ENCODE data around the gene RPS6KA5.

RPS6KA5 gene

GRCh38 chr14:90999299-90999698 lies 61.1 kb downstream of the RPS6KA5 start:
- in situ Hi-C loops (cut with MboI; ENCODE audit: low pct_unique_long_range_greater_than_20kb, low sequenced_read_pairs, unreplicated experiment): no loop called here
- no peak for DNase-seq (ENCODE audit: low spot score)
- TF ChIP-seq, protein P1, sequence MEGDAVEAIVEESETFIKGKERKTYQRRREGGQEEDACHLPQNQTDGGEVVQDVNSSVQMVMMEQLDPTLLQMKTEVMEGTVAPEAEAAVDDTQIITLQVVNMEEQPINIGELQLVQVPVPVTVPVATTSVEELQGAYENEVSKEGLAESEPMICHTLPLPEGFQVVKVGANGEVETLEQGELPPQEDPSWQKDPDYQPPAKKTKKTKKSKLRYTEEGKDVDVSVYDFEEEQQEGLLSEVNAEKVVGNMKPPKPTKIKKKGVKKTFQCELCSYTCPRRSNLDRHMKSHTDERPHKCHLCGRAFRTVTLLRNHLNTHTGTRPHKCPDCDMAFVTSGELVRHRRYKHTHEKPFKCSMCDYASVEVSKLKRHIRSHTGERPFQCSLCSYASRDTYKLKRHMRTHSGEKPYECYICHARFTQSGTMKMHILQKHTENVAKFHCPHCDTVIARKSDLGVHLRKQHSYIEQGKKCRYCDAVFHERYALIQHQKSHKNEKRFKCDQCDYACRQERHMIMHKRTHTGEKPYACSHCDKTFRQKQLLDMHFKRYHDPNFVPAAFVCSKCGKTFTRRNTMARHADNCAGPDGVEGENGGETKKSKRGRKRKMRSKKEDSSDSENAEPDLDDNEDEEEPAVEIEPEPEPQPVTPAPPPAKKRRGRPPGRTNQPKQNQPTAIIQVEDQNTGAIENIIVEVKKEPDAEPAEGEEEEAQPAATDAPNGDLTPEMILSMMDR (IDR thresholded peaks at IDR 0.05; ENCODE audit: extremely low read depth, insufficient read depth, missing control alignments): no peak

DNA sequence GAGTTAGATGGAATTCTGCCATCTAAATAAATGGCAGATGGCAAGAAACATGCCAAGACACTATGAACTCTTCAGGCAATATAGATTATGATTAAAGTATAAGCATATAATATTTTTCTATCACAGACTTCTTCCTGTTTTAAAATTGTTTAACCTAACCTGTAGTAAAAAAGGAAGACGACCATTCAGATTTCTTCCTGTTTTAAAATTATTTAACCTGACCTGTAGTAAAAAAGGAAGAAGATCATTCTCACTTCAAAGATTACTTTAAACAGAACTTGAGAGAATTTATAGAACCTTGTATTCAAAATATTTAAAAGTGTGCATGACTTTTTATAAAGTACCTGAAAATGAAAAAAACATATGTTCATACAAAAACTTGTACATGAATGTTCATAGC lies 63.5 kb downstream of the RPS6KA5 start:
- no peak for DNase-seq (ENCODE audit: low spot score)
- TF ChIP-seq, protein P1 (IDR thresholded peaks at IDR 0.05; ENCODE audit: extremely low read depth, insufficient read depth, missing control alignments): no peak
- in situ Hi-C loops (cut with MboI; ENCODE audit: low pct_unique_long_range_greater_than_20kb, low sequenced_read_pairs, unreplicated experiment): no loop called here

DNA sequence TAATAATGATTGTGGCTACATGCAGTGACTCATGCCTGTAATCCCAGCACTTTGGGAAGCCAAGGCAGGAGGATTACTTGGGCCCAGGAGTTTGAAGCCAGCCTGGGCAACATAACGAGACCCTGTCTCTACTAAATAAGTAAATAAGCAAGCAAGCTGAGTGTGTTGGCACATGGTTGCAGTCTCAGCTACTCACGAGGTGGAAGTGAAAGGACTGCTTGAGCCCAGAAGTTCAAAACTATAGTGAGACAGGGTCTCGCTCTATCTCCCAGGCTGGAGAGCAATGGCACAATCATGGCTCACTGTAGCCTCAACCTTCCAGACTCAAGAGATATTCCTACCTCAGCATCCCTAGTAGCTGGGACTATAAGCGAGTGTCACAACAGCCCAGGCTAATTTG lies 64.7 kb downstream of the RPS6KA5 start:
- in situ Hi-C loops (cut with MboI; ENCODE audit: low pct_unique_long_range_greater_than_20kb, low sequenced_read_pairs, unreplicated experiment): no loop called here
- DNase-seq (ENCODE audit: low spot score): no peak
- TF ChIP-seq, protein P1 (IDR thresholded peaks at IDR 0.05; ENCODE audit: extremely low read depth, insufficient read depth, missing control alignments): no peak

GRCh38 chr14:90993792-90994191 lies 66.6 kb downstream of the RPS6KA5 start:
- no peak for DNase-seq (ENCODE audit: low spot score)
- TF ChIP-seq, protein P1 (IDR thresholded peaks at IDR 0.05; ENCODE audit: extremely low read depth, insufficient read depth, missing control alignments): no peak
- in situ Hi-C loops (cut with MboI; ENCODE audit: low pct_unique_long_range_greater_than_20kb, low sequenced_read_pairs, unreplicated experiment): no loop called here

- TF ChIP-seq, protein P1 (IDR thresholded peaks at IDR 0.05; ENCODE audit: extremely low read depth, insufficient read depth, missing control alignments): no peak
- in situ Hi-C loops (cut with MboI; ENCODE audit: low pct_unique_long_range_greater_than_20kb, low sequenced_read_pairs, unreplicated experiment): no loop called here
- no peak for DNase-seq (ENCODE audit: low spot score)
Measured at GRCh38 chr14:90991690-90992443, 68.6 kb downstream of the RPS6KA5 start.

GRCh38 chr14:90990141-90990540 lies 70.3 kb downstream of the RPS6KA5 start:
- TF ChIP-seq, protein P1 (IDR thresholded peaks at IDR 0.05; ENCODE audit: extremely low read depth, insufficient read depth, missing control alignments): no peak
- in situ Hi-C loops (cut with MboI; ENCODE audit: low pct_unique_long_range_greater_than_20kb, low sequenced_read_pairs, unreplicated experiment): no loop called here
- DNase-seq (ENCODE audit: low spot score): no peak

Data from GM13977 (cell line).